NOMO-1 treated with DMSO at 0.1 percent for 48 hours (cell line): ENCODE measurements around the gene SAMD14.

Experiments
- DNase-seq: peaks from one replicate; lab custom pipeline; 2025; ENCODE audit not compliant: unreplicated experiment; lab: John Stamatoyannopoulos, UW

The SAMD14 gene

GRCh38 chr17:50133769-50134099 is 3.8 kb upstream of the SAMD14 start:
- DNase-seq = no peak

DNA sequence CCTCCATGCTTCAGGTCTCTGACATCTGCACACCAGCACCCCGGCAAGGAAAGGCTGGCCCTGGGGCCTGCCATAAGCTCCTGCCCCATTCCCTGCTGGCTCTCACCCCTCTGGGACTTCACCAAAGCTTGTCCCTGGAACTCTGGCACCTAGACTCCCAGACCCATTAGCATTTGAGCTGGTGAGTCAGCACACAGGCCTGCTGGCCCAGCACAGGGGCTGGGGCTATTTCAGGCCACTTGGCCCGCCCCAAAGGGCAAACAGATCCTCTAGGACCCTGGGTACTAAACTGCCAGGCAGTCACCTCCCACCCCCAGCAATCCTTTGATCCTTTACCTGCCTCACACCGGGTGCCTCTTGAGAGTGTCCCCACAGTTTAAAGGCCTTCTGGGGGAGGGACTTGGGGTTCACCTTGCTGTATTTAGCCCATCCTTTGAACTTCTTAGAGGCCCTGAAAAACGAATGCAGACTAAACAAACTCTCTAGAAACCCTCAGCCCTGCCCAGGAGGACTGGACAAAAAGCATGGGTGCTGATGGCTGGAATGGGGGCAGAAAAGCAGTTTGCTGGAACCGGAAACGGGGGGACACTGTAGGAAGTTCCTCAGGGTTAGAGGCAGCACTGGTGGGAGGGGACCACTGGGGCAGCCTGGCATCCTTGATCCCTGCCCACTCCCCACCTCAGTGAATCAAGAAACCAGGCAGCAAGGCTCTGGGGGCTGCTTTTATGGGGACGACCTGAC is 3.2 kb upstream of the SAMD14 start:
- DNase-seq = no peak

DNA sequence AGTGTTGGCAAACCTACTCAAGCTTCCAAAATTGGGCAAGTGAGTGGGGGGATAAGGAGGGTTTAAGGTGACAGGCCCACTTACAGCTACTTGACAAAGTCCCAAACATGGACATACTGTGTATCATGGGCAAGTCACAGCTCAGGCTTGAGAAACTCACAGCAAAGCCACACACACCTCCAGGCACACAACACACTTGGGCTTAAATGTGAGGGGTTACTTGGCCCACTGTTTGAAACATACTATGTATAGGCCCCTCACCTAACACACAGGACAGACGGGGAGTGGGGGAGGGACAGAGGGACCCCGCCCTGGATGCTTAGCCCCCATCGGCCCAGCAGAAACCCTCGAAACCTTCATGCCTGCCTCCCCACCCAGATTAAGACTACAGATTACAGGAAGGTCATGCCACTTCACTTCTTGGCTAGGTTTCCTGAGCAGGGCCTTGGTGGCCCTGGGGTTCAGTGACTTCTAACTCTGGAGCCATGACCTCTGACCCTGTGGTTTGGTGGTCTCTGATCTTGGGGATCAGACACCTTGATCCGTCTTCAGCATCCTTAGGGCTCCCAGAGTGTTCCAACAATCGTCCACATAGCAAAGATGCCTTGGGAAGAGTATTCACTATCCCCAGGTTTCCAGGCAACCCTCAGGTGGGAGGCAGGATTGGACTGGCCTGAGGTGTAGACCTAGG is 2.3 kb upstream of the SAMD14 start:
- DNase-seq = no peak

DNA sequence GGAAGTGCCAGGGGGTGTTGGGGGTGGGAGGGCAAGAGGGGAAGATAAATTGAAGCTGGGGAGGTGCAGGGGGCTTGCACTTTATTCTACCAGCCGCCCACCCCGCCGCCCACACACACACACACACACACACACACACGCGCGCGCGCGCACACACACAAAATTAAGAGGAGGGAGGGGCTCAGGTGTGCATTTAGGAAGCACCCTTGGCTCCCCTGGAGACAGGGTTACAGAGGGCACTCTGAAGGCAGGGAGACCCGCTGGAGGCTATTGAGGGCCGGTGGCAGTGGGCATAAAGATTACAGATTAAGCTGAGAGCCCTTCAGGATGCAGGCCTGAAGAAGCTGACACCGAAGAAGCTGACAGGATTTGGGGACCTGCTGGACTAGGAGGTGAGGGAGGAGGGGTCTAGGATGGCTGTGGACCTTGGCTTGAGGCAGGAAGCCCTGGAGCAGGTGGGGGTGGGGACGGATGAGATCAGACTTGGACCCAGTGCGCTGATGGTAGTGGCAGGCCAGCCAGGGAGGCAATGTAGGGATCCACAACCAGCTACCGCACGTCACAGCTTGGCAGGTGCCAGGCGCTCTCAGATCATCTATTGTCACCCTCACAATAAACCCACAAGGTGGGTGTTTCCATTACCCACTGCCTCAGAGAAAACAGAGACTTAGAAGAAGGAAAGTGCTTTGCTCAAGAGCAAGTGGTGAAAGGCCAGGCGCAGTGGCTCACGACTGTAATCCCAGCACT is 772 bp upstream of the SAMD14 start:
- DNase-seq = no peak

GRCh38 chr17:50129353-50129727 is 620 bp downstream of the SAMD14 start:
- DNase-seq = no peak

- DNase-seq = no peak
Observed at GRCh38 chr17:50128441-50129352, 1.3 kb downstream of the SAMD14 start.

DNA sequence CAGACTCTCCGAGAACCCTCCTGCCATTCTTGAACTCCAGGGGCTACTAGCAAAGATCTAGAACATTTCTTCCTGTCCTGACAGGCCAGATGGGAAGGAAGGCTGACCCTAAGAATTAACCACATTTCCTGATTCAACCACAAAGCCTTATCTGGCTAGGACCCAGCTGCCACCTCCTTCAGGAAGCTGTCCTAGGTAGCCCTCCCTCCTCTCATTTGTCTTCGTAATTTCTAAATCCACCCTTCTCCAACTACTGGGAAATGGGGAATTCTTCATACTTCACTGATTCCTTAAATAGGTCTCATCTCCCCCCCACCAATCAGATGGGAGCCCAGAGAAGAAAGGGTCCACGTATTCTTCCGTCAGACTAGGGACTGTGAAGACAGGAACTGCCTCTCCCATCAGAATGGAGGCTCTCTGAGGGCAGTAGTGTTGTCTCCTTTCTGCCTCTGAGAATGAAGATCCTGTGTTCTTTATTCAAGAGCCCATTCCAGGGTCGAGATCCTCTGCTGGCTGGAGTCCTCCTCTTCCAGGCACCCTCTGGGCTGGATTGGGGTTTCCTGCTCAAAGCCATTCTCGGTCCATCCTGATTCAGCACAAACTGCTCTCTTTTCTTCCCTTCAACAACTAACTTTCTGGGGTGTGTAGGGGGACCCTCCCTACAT is 2.1 kb downstream of the SAMD14 start:
- DNase-seq = peak; percentile 43

DNA sequence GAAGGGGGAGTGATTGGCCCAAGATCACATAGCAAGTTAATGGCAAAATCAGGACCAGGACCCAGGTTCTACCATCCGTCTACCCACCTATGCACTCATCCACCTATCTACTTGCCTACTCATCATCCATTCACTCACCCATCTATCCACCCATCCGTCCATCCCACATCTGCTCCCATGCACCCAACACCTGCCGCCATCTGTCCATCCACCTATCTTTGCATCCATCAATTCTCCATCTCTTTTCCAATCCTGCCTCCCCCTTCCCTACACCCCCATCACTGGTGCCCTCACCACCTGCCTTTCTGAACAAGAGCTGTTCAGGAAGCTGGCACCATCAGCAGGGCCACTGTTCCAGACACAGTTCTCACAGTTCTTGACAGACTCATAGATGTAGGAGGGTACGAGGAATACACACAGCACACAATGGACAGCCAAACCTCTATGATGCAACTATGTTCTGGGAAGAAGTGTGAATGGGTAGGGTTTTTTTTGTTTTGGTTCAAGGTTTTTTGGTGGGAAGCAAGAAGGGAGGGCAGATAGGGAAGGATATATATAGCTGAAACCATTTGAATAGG is 4.5 kb downstream of the SAMD14 start:
- DNase-seq = no peak

- DNase-seq = no peak
Observed at GRCh38 chr17:50123649-50124349, 6.2 kb downstream of the SAMD14 start.

DNA sequence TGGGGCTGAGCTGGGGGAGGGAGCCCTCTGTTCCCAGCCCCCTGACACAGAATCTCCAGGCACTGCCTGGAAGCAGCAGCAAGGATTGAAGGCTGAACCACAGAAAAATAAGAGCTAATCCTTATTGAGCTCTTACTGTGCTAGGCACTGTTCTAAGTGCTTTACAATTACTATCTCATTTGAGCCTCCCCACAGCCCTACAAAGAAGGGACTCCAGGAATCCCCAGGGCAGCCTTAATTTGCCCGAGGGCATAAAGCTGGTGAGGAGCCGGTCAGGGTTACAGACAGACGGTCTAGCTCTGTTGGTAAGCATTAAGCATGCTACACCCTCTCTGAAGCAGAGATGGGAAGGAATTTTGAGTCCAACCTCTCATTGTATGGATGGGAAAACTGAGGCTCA is 7.0 kb downstream of the SAMD14 start:
- DNase-seq = no peak

- no peak for DNase-seq
Observed at GRCh38 chr17:50120475-50121253, 9.3 kb downstream of the SAMD14 start.

DNA sequence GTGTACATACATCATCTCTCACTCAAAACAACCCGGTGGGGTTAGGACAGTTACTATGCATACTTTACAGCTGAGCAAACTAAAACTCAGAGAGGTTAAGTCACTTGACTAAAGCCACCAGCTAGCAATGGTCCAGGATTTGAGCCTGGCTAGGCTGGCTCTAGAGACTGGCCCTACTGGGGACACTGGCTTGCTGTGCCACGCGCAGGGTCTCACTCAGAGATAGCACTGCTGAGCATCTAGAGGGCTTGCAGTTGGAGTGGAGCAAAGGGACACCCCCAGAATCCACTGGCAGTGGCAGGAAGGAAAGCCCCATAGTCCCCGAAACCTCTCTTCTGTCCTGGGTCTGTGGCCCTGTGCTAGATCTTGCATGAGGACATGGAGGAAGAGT is 11.1 kb downstream of the SAMD14 start:
- DNase-seq = no peak

- DNase-seq = no peak
Observed at GRCh38 chr17:50118076-50118827, 11.7 kb downstream of the SAMD14 start.

DNA sequence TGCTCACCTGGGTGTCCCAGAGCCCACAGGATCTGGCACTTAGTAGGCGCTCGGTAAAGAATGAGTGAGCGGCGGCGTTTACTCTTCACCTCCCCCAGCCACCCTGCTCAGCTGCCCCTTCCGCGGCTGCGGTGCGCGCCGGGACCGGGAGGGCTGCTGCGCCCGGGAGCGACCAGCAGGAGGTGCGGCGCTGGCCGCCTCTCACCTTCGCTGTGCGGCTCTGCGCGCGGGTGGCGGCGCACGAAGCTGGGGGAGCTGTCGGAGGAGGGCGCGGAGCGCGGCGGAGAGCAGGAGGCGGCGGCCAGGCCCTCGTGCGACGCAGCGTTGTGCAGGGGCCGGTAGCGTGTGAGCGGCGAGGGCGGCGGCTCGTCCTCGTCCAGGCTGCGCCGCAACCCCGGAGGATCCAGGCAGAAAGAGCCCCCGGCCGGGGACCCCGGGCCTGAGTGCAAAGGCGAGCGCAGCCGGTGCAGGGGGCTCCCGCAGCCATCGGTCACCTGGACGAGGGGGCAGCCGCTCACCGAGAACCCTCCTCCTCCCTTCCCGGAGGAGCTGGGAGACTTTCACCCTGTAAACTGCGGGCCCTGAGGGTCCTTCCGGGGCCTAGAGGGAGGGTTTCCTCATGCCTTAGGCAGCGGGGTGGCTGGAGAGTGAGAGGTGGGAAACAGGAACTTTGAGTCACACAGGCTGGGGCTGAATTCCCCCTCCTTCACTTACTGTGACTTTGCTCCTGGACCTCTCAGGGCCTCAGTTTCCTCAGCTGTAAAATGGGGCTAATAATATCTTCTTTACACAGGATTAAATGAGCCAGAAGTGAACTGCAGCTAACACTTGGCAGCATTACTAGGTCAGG is 12.5 kb downstream of the SAMD14 start:
- DNase-seq = peak; percentile 57

DNA sequence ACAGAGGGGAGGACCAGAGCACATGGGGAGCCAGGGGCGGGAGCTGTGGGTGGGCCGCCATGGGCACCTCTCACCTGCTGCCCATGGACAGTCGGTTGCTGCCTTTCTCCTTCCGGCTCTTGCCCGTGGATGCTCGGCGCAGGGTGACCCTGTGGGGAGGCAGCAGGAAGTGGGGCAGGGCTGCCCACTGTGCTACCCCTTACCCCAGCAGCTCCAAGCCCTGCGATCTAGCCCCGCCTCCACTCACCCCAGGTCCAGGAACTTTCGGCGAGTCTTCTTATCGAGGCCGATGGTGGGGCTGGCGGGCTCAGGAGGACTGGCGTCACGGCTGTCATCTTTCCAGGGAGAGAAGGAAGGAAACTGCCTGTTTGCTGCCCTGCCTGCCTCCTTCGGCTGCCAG is 14.2 kb downstream of the SAMD14 start:
- DNase-seq = no peak

DNA sequence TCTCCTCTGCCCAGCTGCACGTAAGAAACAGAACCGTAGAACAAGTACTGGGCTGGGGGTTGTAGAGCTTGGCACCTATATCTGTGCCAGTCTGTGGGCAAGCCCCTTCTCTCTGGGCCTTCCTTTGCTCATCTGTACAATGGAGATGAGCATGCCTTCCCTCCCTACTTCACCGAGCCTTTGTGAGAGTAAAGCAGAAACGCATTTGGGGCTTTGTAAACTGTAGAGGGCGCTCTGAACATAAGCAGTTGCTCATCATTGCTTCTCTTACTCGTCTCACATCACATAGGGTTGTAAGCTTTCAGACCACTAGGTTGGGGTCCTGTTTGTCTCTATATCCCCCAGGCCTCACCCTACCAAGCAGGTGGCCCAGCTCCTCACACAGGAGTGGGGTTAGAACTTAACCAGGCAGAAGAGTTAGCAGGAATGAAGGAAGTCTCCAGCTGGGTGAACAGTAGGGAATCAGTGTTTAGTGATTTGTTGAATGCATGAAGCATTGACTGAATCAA is 15.1 kb downstream of the SAMD14 start:
- DNase-seq = peak; percentile 68

GRCh38 chr17:50114401-50114800 is 15.6 kb downstream of the SAMD14 start:
- no peak for DNase-seq
